ENCODE results near the gene LSM14A.

The LSM14A gene

GRCh38 chr19:34178274-34178610 is 5.9 kb downstream of the LSM14A start:
- Mint-ChIP-seq H3K36me3 (peaks cover 22% of the 10 kb centered on the region), H3K4me3 (peak overlapping the region; percentile 79), H3K4me1 (peaks cover 87% of the 10 kb centered on the region), H3K27ac (peak overlapping the region; percentile 1), H3K27me3 (no peaks in the 10 kb centered on the region), H3K9me3 (no peaks in the 10 kb centered on the region)

- H3K4me3 Mint-ChIP-seq, result peak overlapping the region; percentile 68
- H3K36me3 Mint-ChIP-seq, result peaks cover 17% of the 10 kb centered on the region
- no peaks in the 10 kb centered on the region for H3K27me3 Mint-ChIP-seq
- H3K9me3 Mint-ChIP-seq, result no peaks in the 10 kb centered on the region
- peaks cover 86% of the 10 kb centered on the region for H3K4me1 Mint-ChIP-seq
- peak overlapping the region; percentile 26 for H3K27ac Mint-ChIP-seq
These were observed 6.8 kb downstream of the LSM14A start for GRCh38 chr19:34179066-34179465.

- Mint-ChIP-seq H3K27me3 (no peaks in the 10 kb centered on the region), H3K36me3 (peaks cover 17% of the 10 kb centered on the region), H3K9me3 (no peaks in the 10 kb centered on the region), H3K4me1 (peaks cover 90% of the 10 kb centered on the region), H3K27ac (peak overlapping the region; percentile 85), H3K4me3 (peak overlapping the region; percentile 33)
These were observed 8.0 kb downstream of the LSM14A start for GRCh38 chr19:34180273-34180672.

GRCh38 chr19:34180709-34181108 is 8.4 kb downstream of the LSM14A start:
- Mint-ChIP-seq H3K9me3 (no peaks in the 10 kb centered on the region), H3K36me3 (peaks cover 17% of the 10 kb centered on the region), H3K4me3 (peak overlapping the region; percentile 31), H3K27me3 (no peaks in the 10 kb centered on the region), H3K27ac (peak overlapping the region; percentile 85), H3K4me1 (peaks cover 90% of the 10 kb centered on the region)

- peaks cover 17% of the 10 kb centered on the region for H3K36me3 Mint-ChIP-seq
- peak overlapping the region; percentile 31 for H3K4me3 Mint-ChIP-seq
- no peaks in the 10 kb centered on the region for H3K9me3 Mint-ChIP-seq
- H3K27ac Mint-ChIP-seq, result peak overlapping the region; percentile 85
- H3K4me1 Mint-ChIP-seq, result peaks cover 90% of the 10 kb centered on the region
- H3K27me3 Mint-ChIP-seq, result no peaks in the 10 kb centered on the region
These were observed 9.0 kb downstream of the LSM14A start for GRCh38 chr19:34181111-34181864.

GRCh38 chr19:34182125-34182524 is 9.8 kb downstream of the LSM14A start:
- Mint-ChIP-seq H3K4me3 (peak overlapping the region; percentile 31), H3K36me3 (peaks cover 17% of the 10 kb centered on the region), H3K4me1 (peaks cover 88% of the 10 kb centered on the region), H3K27me3 (no peaks in the 10 kb centered on the region), H3K27ac (peak overlapping the region; percentile 79), H3K9me3 (no peaks in the 10 kb centered on the region)

GRCh38 chr19:34184880-34185491 is 12.7 kb downstream of the LSM14A start:
- Mint-ChIP-seq H3K9me3 (no peaks in the 10 kb centered on the region), H3K4me1 (peaks cover 90% of the 10 kb centered on the region), H3K4me3 (peak overlapping the region; percentile 58), H3K27ac (peak overlapping the region; percentile 6), H3K36me3 (peaks cover 15% of the 10 kb centered on the region), H3K27me3 (no peaks in the 10 kb centered on the region)

GRCh38 chr19:34186205-34186604 is 13.9 kb downstream of the LSM14A start:
- H3K9me3 Mint-ChIP-seq, result no peaks in the 10 kb centered on the region
- peaks cover 9% of the 10 kb centered on the region for H3K36me3 Mint-ChIP-seq
- H3K27ac Mint-ChIP-seq, result no peak overlapping the region
- no peaks in the 10 kb centered on the region for H3K27me3 Mint-ChIP-seq
- peak overlapping the region; percentile 33 for H3K4me3 Mint-ChIP-seq
- peaks cover 90% of the 10 kb centered on the region for H3K4me1 Mint-ChIP-seq

GRCh38 chr19:34187011-34187410 is 14.7 kb downstream of the LSM14A start:
- Mint-ChIP-seq H3K9me3 (no peaks in the 10 kb centered on the region), H3K4me1 (peaks cover 90% of the 10 kb centered on the region), H3K36me3 (peaks cover 5% of the 10 kb centered on the region), H3K4me3 (peak overlapping the region; percentile 31), H3K27me3 (no peaks in the 10 kb centered on the region), H3K27ac (no peak overlapping the region)

GRCh38 chr19:34188408-34188807 is 16.1 kb downstream of the LSM14A start:
- Mint-ChIP-seq H3K9me3 (no peaks in the 10 kb centered on the region), H3K27ac (peak overlapping the region; percentile 71), H3K36me3 (peaks cover 3% of the 10 kb centered on the region), H3K4me3 (peak overlapping the region; percentile 35), H3K4me1 (peaks cover 79% of the 10 kb centered on the region), H3K27me3 (no peaks in the 10 kb centered on the region)

- Mint-ChIP-seq H3K4me1 (peaks cover 81% of the 10 kb centered on the region), H3K4me3 (no peak overlapping the region), H3K9me3 (no peaks in the 10 kb centered on the region), H3K27me3 (no peaks in the 10 kb centered on the region), H3K27ac (peak overlapping the region; percentile 18), H3K36me3 (peaks cover 5% of the 10 kb centered on the region)
These were observed 17.1 kb downstream of the LSM14A start for GRCh38 chr19:34189199-34189916.

GRCh38 chr19:34189917-34190425 is 17.7 kb downstream of the LSM14A start:
- Mint-ChIP-seq H3K4me1 (peaks cover 77% of the 10 kb centered on the region), H3K27ac (peak overlapping the region; percentile 25), H3K36me3 (peaks cover 5% of the 10 kb centered on the region), H3K27me3 (no peaks in the 10 kb centered on the region), H3K4me3 (peak overlapping the region; percentile 55), H3K9me3 (no peaks in the 10 kb centered on the region)

- Mint-ChIP-seq H3K4me3 (peak overlapping the region; percentile 34), H3K27me3 (no peaks in the 10 kb centered on the region), H3K36me3 (peaks cover 7% of the 10 kb centered on the region), H3K27ac (peak overlapping the region; percentile 83), H3K9me3 (no peaks in the 10 kb centered on the region), H3K4me1 (peaks cover 67% of the 10 kb centered on the region)
These were observed 19.2 kb downstream of the LSM14A start for GRCh38 chr19:34191355-34191962.

- peaks cover 7% of the 10 kb centered on the region for H3K36me3 Mint-ChIP-seq
- no peaks in the 10 kb centered on the region for H3K27me3 Mint-ChIP-seq
- peaks cover 50% of the 10 kb centered on the region for H3K4me1 Mint-ChIP-seq
- peak overlapping the region; percentile 27 for H3K27ac Mint-ChIP-seq
- no peak overlapping the region for H3K4me3 Mint-ChIP-seq
- H3K9me3 Mint-ChIP-seq, result no peaks in the 10 kb centered on the region
These were observed 21.1 kb downstream of the LSM14A start for GRCh38 chr19:34193439-34193838.

- Mint-ChIP-seq H3K4me1 (peaks cover 45% of the 10 kb centered on the region), H3K36me3 (peaks cover 6% of the 10 kb centered on the region), H3K4me3 (no peak overlapping the region), H3K9me3 (no peaks in the 10 kb centered on the region), H3K27ac (peak overlapping the region; percentile 27), H3K27me3 (no peaks in the 10 kb centered on the region)
These were observed 21.6 kb downstream of the LSM14A start for GRCh38 chr19:34193876-34194275.
